B cell (primary cell): Measurements from ENCODE around the gene NCAM1. TPM values are rescaled to one million over a fixed set of nuclear protein-coding genes. Genes with fewer than 3 reads are reported as not detected.

Experiments used
- ATAC-seq: fragments of 200-7000 bp; cut with Tn5 transposase; one replicate; pipeline ENCODE4 v1.10.0; 2021; ENCODE audit warnings: low read depth, mild to moderate bottlenecking, moderate number of reproducible peaks, moderate library complexity
- CTCF ChIA-PET: fragments of 350-600 bp; sonication (Branson Sonifier 250); formaldehyde crosslinking; loops from one replicate; lab custom pipeline; 2021; ENCODE audit warnings: antibody characterized with exemption, inconsistent platforms; lab: Charles Lee
- POLR2A ChIA-PET: fragments of 350-600 bp; sonication (Branson Sonifier 250); formaldehyde crosslinking; loops from one replicate; lab custom pipeline; 2021; ENCODE audit warnings: antibody characterized with exemption; lab: Charles Lee
- DNase-seq: peaks from one replicate; pipeline ENCODE4 v3.0.0; 2013
- H2AFZ ChIP-seq: 2 replicates; pipeline ENCODE4 v1.6.1; 2012; ENCODE audit warnings: mild to moderate bottlenecking, low read depth, low read length; ENCODE audit not compliant: insufficient read depth, poor library complexity, severe bottlenecking
- H3K27ac ChIP-seq, 2 donors: 1 replicate in 1 of 2; 2 replicates in 1 of 2; pipeline ENCODE4 v1.5.1; 2012 to 2013; ENCODE audit warnings: low read length in 2 of 2, mild to moderate bottlenecking in 2 of 2, moderate library complexity in 1 of 2
- H3K27me3 ChIP-seq, 4 experiments: fragments of 200-600 bp in 1 of 4; sonication (generic) in 1 of 4; replicated peaks in 1 of 4; 1 replicate in 2 of 4; 2 replicates in 2 of 4; pipeline versions ENCODE4 v1.6.1 to v1.7.0; 2013 to 2016; ENCODE audit warnings: low read length in 3 of 4, mild to moderate bottlenecking in 2 of 4, mixed read lengths in 1 of 4, moderate library complexity in 1 of 4; ENCODE audit not compliant: insufficient read depth in 4 of 4, control insufficient read depth in 3 of 4; ENCODE audit errors: control extremely low read depth in 1 of 4
- H3K36me3 ChIP-seq, 2 experiments: replicated peaks in 1 of 2; 1 replicate in 1 of 2; 2 replicates in 1 of 2; pipeline versions ENCODE4 v1.6.1 to v1.7.1; 2013; ENCODE audit warnings: low read length in 1 of 2; ENCODE audit not compliant: insufficient read depth in 2 of 2, control insufficient read depth in 1 of 2; ENCODE audit errors: control extremely low read depth in 1 of 2, extremely low read depth in 1 of 2
- H3K4me1 ChIP-seq, 2 donors: fragments of 200-600 bp in 1 of 2; sonication (generic) in 1 of 2; 1 replicate in 1 of 2; 2 replicates in 1 of 2; pipeline versions ENCODE4 v1.5.1 to v1.6.1; 2013 to 2017; ENCODE audit warnings: low read length in 2 of 2; ENCODE audit not compliant: control insufficient read depth in 2 of 2, insufficient read depth in 2 of 2
- H3K4me2 ChIP-seq: replicated peaks from 2 replicates; pipeline ENCODE3; 2012; ENCODE audit warnings: mild to moderate bottlenecking, low read depth, low read length; ENCODE audit not compliant: poor library complexity, severe bottlenecking
- H3K4me3 ChIP-seq, 5 experiments: fragments of 200-600 bp in 1 of 5; sonication (generic) in 1 of 5; 1 replicate in 3 of 5; 2 replicates in 2 of 5; pipeline versions ENCODE4 v1.5.1 to v1.7.0; 2011 to 2016; ENCODE audit warnings: low read length in 4 of 5, mild to moderate bottlenecking in 4 of 5, low read depth in 2 of 5, control low read depth in 1 of 5, moderate library complexity in 1 of 5; ENCODE audit not compliant: insufficient read depth in 1 of 5; ENCODE audit errors: control extremely low read depth in 1 of 5, extremely low read depth in 1 of 5
- H3K79me2 ChIP-seq: fragments of 200-600 bp; sonication (generic); one replicate; pipeline ENCODE4 v1.6.0; 2016; ENCODE audit warnings: low read length; ENCODE audit not compliant: control insufficient read depth, insufficient read depth
- H3K9ac ChIP-seq: fragments of 200-600 bp; sonication (generic); 2 replicates; pipeline ENCODE4 v1.6.1; 2017; ENCODE audit warnings: mild to moderate bottlenecking, low read length, moderate library complexity
- H3K9me3 ChIP-seq, 3 donors: one replicate each; pipeline versions ENCODE4 v1.6.1 to v1.7.1; 2013; ENCODE audit warnings: low read length in 2 of 3; ENCODE audit not compliant: control insufficient read depth in 2 of 3, insufficient read depth in 1 of 3; ENCODE audit errors: control extremely low read depth in 1 of 3
- H4K20me1 ChIP-seq: 2 replicates; pipeline ENCODE4 v1.6.0; 2012; ENCODE audit warnings: mild to moderate bottlenecking, low read length; ENCODE audit not compliant: insufficient read depth, control insufficient read depth, poor library complexity, severe bottlenecking
- H3K27ac Mint-ChIP-seq: one replicate; pipeline ENCODE4 v1.8.0; 2021; ENCODE audit warnings: mixed read lengths
- H3K27me3 Mint-ChIP-seq: one replicate; pipeline ENCODE4 v1.8.0; 2021; ENCODE audit warnings: mixed read lengths
- H3K4me1 Mint-ChIP-seq: one replicate; pipeline ENCODE4 v1.8.0; 2021; ENCODE audit warnings: mixed read lengths
- H3K4me3 Mint-ChIP-seq: one replicate; pipeline ENCODE4 v1.8.0; 2021; ENCODE audit warnings: mixed read lengths
- H3K9me3 Mint-ChIP-seq: one replicate; pipeline ENCODE4 v1.8.0; 2022; ENCODE audit warnings: mixed read lengths; ENCODE audit not compliant: insufficient read depth
- EZH2 ChIP-seq: IDR thresholded peaks from 2 replicates; pipeline ENCODE4 v1.6.1; 2012; ENCODE audit warnings: borderline replicate concordance, low read depth, mild to moderate bottlenecking, moderate library complexity, low read length; ENCODE audit not compliant: insufficient read depth, poor library complexity, severe bottlenecking
- WGBS: methylation state at CpG from one replicate; pipeline ENCODE4 v1.1.5; 2013; ENCODE audit warnings: missing lambda C conversion rate; ENCODE audit not compliant: insufficient coverage; 5-methylcytosine and 5-hydroxymethylcytosine counted together
- intact Hi-C: fragments of 100-400 bp; cut with micrococcal nuclease; formaldehyde crosslinking; loops from one replicate; pipeline ENCODE4 v1.10.0; 2022
- polyA plus RNA-seq: library from polyadenylated mRNA; depleted of rRNA; stranded (reverse); fragments of >200 nt; gene quantifications from 2 replicates; pipeline ENCODE4 v1.2.3, GENCODE V29; 2012
- total RNA-seq, 2 donors: library from RNA; stranded (reverse); fragments of 120-200 nt in 1 of 2; gene quantifications; 1 replicate in 1 of 2; 2 replicates in 1 of 2; pipeline versions ENCODE4 v1.2.3 to v1.2.4, GENCODE V29; 2013 to 2022
- TF ChIP-seq, protein P1 (sequence below): fragments of 200-600 bp; IDR thresholded peaks from one replicate; pipeline ENCODE4 v1.8.0; 2022; ENCODE audit warnings: antibody characterized with exemption, mild to moderate bottlenecking

Gene NCAM1
- total and polyA plus RNA-seq, 2 donors (not counting 1 experiment from before 2014, with no cell fraction given): 0.37 TPM; not detected in 1

DNA sequence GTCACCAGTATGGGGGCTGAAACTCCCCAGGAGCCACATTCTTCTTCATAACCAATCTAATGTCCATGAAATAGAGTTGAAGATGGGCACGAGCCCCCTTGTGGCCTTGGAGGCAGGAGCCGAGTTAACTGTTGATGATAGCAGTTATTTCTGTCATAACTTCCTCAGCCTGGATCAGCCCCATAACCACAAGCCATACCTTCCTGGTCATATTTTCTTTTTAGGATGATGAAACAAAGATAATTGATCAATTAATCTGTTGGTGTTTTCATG, 288.2 kb downstream of the NCAM1 start:
- Histone ChIP-seq H3K9ac (no peak overlapping the region), H3K79me2 (no peaks in the 10 kb centered on the region), H2AFZ (no peak overlapping the region), H3K27me3 (peaks cover 0 to 13% (median 3%) of the 10 kb centered on the region in 4 experiments), H3K4me1 (no peaks in the 10 kb centered on the region), H3K27ac (no peak overlapping the region), H3K4me3 (no peak overlapping the region), H3K9me3 (no peaks in the 10 kb centered on the region), H3K4me2 (no peak overlapping the region), H3K36me3 (no peaks in the 10 kb centered on the region), H4K20me1 (no peaks in the 10 kb centered on the region)
- Mint-ChIP-seq H3K9me3 (no peaks in the 10 kb centered on the region), H3K4me3 (no peak overlapping the region), H3K4me1 (no peaks in the 10 kb centered on the region), H3K27me3 (peaks cover 39% of the 10 kb centered on the region), H3K27ac (no peak overlapping the region)
- TF ChIP-seq, protein P1, sequence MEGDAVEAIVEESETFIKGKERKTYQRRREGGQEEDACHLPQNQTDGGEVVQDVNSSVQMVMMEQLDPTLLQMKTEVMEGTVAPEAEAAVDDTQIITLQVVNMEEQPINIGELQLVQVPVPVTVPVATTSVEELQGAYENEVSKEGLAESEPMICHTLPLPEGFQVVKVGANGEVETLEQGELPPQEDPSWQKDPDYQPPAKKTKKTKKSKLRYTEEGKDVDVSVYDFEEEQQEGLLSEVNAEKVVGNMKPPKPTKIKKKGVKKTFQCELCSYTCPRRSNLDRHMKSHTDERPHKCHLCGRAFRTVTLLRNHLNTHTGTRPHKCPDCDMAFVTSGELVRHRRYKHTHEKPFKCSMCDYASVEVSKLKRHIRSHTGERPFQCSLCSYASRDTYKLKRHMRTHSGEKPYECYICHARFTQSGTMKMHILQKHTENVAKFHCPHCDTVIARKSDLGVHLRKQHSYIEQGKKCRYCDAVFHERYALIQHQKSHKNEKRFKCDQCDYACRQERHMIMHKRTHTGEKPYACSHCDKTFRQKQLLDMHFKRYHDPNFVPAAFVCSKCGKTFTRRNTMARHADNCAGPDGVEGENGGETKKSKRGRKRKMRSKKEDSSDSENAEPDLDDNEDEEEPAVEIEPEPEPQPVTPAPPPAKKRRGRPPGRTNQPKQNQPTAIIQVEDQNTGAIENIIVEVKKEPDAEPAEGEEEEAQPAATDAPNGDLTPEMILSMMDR: no peak
- no peak for TF ChIP-seq EZH2
- WGBS: no CpG with 5 or more reads among the region's 2 CpGs
- intact Hi-C loops: no loop called here
- ATAC-seq: no peak
- ChIA-PET POLR2A (no interaction called here), CTCF (interaction anchor here (2.2 kb wide), 1 partner anchor 12 kb away, joined by 6 read pairs; no protein-coding TSS in a partner anchor)
- DNase-seq: no peak

DNA sequence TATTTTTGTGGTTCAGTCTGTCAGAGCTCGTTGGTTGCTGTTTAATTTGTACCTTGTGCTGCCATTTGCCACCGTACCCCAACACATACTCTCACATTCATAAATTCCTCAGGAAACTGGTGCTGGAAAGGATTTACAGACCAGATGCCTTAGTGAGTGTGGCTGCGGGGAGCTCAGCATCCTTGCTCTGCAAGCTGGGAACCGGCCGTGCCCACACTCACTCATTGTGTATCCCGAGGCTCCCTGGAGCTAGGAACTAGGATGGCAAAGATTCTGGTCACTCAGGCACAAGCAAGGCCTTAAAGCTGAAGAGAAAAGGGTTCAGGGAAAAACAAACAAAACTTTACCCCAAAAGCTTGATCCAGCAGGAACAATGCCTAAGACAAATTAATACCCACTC, 288.6 kb downstream of the NCAM1 start:
- 86% methylated on average over 3 of the region's 6 CpGs for WGBS

More for the DNA sequence above, 288.6 kb downstream of the NCAM1 start:
- Histone ChIP-seq H3K36me3 (no peaks in the 10 kb centered on the region), H3K9me3 (no peaks in the 10 kb centered on the region), H4K20me1 (no peaks in the 10 kb centered on the region), H3K4me3 (no peak overlapping the region), H3K4me2 (no peak overlapping the region), H3K27ac (no peak overlapping the region), H3K79me2 (no peaks in the 10 kb centered on the region), H3K27me3 (peaks cover 0 to 13% (median 2%) of the 10 kb centered on the region in 4 experiments), H2AFZ (no peak overlapping the region), H3K4me1 (no peaks in the 10 kb centered on the region), H3K9ac (no peak overlapping the region)
- Mint-ChIP-seq H3K4me1 (no peaks in the 10 kb centered on the region), H3K27ac (no peak overlapping the region), H3K4me3 (no peak overlapping the region), H3K9me3 (no peaks in the 10 kb centered on the region), H3K27me3 (peaks cover 38% of the 10 kb centered on the region)
- ATAC-seq (no peak), DNase-seq (no peak)
- intact Hi-C loops: no loop called here
- TF ChIP-seq, protein P1: no peak
- no peak for TF ChIP-seq EZH2
- POLR2A ChIA-PET: no interaction called here
- CTCF ChIA-PET: interaction anchor here (0.6 to 2.2 kb wide), 2 partner anchors 12 to 661 kb away, joined by 3 to 6 read pairs; no protein-coding TSS in a partner anchor
